LNCaP clone FGC (cell line): ENCODE measurements around the gene DOK3.

Experiments
- DNase-seq: peaks from one replicate; pipeline ENCODE4 v3.0.0-alpha.2; 2011; ENCODE audit warnings: low read depth
- H3K4me3 ChIP-seq: 2 replicates; pipeline ENCODE4 v1.5.1; 2011; ENCODE audit warnings: mild to moderate bottlenecking, low read depth, low read length, control low read depth
- CTCF ChIP-seq: IDR thresholded peaks from 2 replicates; pipeline ENCODE4 v1.5.1; 2012; ENCODE audit warnings: mild to moderate bottlenecking; ENCODE audit not compliant: control insufficient read depth, insufficient read depth; ENCODE audit errors: extremely low read depth

Gene DOK3

DNA sequence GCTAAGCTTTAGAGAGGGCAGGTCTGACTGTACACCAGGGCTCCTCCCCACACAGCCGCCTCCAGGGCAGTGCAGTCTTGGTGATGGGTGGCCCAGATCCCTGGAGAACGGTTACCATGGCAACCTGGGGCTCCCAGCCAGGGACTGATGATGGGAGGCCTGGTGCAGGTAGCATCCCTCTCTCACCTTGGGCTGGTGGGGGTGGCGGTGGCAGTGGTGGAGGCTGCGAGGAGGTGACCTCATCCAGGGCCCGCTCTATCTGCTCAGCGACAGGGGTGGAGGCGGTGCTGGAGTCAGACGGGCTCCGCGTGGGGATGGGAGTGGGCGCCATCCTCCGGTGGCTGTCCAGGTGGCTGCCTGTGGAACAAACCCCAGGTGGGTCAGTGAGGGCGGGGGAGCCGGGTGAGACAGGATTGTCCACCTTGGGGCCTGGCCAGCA, 50.7 kb downstream of the DOK3 start:
- no peak for DNase-seq
- H3K4me3 ChIP-seq = no peak overlapping the region
- no peak for TF ChIP-seq CTCF

DNA sequence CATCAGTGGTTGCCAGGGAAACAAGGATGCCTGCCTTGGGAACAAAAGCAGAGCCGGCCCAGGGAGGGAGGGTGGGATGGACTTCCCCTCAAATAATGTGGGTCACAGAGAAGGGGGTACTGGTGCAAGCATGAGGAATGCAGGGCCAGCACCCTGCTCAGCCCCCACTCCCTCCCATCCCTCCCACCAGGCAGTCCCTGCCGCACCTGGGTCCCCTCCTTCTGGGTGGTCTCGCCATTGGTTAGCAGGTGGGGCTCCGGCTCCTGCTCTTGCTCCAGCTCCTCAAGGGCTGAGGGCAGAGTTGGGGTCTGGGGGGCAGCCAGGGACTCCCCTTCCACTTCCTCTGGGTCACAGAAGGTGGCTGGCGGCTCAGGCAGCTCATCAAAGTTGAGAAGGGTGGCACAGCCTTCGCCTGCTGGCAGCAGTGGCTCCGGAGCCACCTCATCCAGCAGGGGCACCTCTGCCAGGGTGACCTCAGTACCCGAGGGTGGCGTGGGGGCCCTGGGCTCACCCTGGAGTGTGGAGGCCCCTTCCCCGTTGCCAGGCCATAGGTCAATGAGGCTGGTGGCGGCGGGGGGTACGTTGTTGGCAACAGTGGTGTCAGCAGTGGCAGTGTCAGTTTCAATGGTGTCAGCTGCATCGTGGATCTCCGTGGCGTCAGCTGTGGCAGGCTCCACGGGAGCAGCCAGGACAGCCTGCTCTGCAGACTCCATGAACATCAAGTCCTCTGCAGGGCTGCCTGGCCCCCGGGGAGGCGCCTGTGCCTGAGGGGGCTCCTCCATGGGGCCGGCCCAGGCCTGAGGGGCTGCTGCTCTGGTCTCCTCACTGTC, 51.6 kb downstream of the DOK3 start:
- no peak for TF ChIP-seq CTCF
- no peak for DNase-seq
- no peak overlapping the region for H3K4me3 ChIP-seq

GRCh38 chr5:177456976-177457851, 52.4 kb downstream of the DOK3 start:
- H3K4me3 ChIP-seq = no peak overlapping the region
- TF ChIP-seq CTCF = peak; percentile 28; the same call in 1 of the 2 replicates
- peak; percentile 98 for DNase-seq

- no peak overlapping the region for H3K4me3 ChIP-seq
- TF ChIP-seq CTCF = no peak
- DNase-seq = no peak
Observed at GRCh38 chr5:177456591-177456964, 53.0 kb downstream of the DOK3 start.

- peak; percentile 99 for TF ChIP-seq CTCF
- peak; percentile 56 for DNase-seq
- H3K4me3 ChIP-seq = peak overlapping the region; percentile 60
Observed at GRCh38 chr5:177455661-177456590, 53.7 kb downstream of the DOK3 start.

GRCh38 chr5:177455036-177455660, 54.5 kb downstream of the DOK3 start:
- TF ChIP-seq CTCF = peak; percentile 86
- peak overlapping the region; percentile 60 for H3K4me3 ChIP-seq
- DNase-seq = peak; percentile 52
